OCI-LY7 (cell line): Measurements from ENCODE around the gene DAGLA.

Experiments used
- EZH2phosphoT487 ChIP-seq: fragments of 200-600 bp; sonication (generic); IDR thresholded peaks from 2 replicates; pipeline ENCODE4 v1.6.1; 2018; ENCODE audit warnings: low read depth, borderline replicate concordance, mild to moderate bottlenecking, mixed run types, antibody characterized with exemption, low read length, moderate library complexity, mixed read lengths
- TF ChIP-seq, protein P1 (sequence below): fragments of 200-600 bp; sonication (generic); conservative IDR thresholded peaks from 2 replicates; pipeline ENCODE4 v1.5.1; 2014; ENCODE audit warnings: mild to moderate bottlenecking, antibody characterized with exemption, low read length, moderate library complexity, mixed read lengths

DNA sequence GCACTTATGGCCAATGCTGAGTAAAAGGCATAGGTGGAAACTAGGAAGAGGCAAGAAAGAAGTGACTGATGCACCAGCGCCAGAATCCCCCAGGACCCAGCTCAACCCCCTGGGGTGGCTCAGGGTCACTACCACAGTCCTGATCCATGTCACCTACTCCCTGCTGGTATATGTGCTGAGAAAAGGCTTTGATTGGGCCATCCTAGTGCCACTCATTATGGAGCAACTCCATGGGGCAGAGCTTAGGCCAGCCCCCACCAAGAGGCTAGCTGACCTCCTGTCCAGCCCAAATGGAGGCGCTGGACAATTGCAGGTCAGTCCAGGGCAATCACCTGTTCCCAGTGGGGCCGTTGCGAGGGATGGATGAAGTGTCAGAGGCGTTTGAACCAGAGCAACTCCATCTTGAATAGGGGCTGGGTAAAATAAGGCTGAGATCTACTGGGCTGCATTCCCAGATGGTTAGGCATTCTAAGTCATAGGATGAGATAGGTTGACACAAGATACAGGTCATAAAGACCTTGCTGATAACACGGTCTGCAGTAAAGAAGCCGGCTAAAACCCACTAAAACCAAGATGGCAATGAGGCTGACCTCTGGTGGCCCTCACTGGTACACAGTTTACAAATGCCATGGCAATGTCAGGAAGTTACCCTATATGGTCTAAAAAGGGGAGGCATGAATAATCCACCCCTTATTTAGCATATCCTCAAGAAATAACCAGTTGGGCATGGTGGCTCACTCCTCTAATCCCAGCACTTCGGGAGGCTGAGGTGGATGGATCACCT lies 20.6 kb upstream of the DAGLA start:
- TF ChIP-seq, protein P1, sequence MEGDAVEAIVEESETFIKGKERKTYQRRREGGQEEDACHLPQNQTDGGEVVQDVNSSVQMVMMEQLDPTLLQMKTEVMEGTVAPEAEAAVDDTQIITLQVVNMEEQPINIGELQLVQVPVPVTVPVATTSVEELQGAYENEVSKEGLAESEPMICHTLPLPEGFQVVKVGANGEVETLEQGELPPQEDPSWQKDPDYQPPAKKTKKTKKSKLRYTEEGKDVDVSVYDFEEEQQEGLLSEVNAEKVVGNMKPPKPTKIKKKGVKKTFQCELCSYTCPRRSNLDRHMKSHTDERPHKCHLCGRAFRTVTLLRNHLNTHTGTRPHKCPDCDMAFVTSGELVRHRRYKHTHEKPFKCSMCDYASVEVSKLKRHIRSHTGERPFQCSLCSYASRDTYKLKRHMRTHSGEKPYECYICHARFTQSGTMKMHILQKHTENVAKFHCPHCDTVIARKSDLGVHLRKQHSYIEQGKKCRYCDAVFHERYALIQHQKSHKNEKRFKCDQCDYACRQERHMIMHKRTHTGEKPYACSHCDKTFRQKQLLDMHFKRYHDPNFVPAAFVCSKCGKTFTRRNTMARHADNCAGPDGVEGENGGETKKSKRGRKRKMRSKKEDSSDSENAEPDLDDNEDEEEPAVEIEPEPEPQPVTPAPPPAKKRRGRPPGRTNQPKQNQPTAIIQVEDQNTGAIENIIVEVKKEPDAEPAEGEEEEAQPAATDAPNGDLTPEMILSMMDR: no peak; the same call in 1 of the 2 replicates
- TF ChIP-seq EZH2phosphoT487: no peak
